Fibroblast of lung (primary cell): ENCODE results near the gene TOR4A. TPM values are rescaled to one million over a fixed set of nuclear protein-coding genes. Genes with fewer than 3 reads are reported as not detected.
A peak's percentile ranks its signal among the peaks of the same experiment; 100 is the strongest.

Source experiments
- DNase-seq, 2 donors: peaks; one replicate each; pipeline versions ENCODE4 v3.0.0 to v3.0.0-alpha.2; 2010; ENCODE audit warnings: low read depth in 2 of 2
- H2AFZ ChIP-seq: 2 replicates; pipeline ENCODE4 v1.5.1; 2012; ENCODE audit warnings: low read length, control low read depth, inconsistent platforms
- H3K27ac ChIP-seq: 2 replicates; pipeline ENCODE4 v1.5.1; 2011; ENCODE audit warnings: low read length, control low read depth; ENCODE audit not compliant: insufficient read depth
- H3K27me3 ChIP-seq: 2 replicates; pipeline ENCODE4 v1.5.1; 2011; ENCODE audit warnings: mild to moderate bottlenecking, low read length; ENCODE audit not compliant: control insufficient read depth, insufficient read depth
- H3K36me3 ChIP-seq: 2 replicates; pipeline ENCODE4 v1.5.1; 2011; ENCODE audit warnings: low read length; ENCODE audit not compliant: control insufficient read depth, insufficient read depth
- H3K4me1 ChIP-seq: 2 replicates; pipeline ENCODE4 v1.5.1; 2011; ENCODE audit warnings: low read length; ENCODE audit not compliant: control insufficient read depth, insufficient read depth; ENCODE audit errors: extremely low read depth
- H3K4me2 ChIP-seq: 2 replicates; pipeline ENCODE4 v1.5.1; 2011; ENCODE audit warnings: low read length, control low read depth; ENCODE audit not compliant: insufficient read depth; ENCODE audit errors: extremely low read depth
- H3K4me3 ChIP-seq, 4 experiments: fragments of 200-600 bp in 1 of 4; sonication (generic) in 1 of 4; replicated peaks in 1 of 4; 2 replicates each; pipeline ENCODE4 v1.5.1; 2011 to 2016; ENCODE audit warnings: low read length in 4 of 4, low read depth in 3 of 4, mild to moderate bottlenecking in 3 of 4, control low read depth in 2 of 4, inconsistent platforms in 1 of 4, mixed read lengths in 1 of 4; ENCODE audit not compliant: insufficient read depth in 1 of 4; ENCODE audit errors: control extremely low read depth in 1 of 4
- H3K79me2 ChIP-seq: 2 replicates; pipeline ENCODE4 v1.5.1; 2012; ENCODE audit warnings: mild to moderate bottlenecking, low read length, inconsistent platforms; ENCODE audit not compliant: control insufficient read depth, insufficient read depth
- H3K9ac ChIP-seq: 2 replicates; pipeline ENCODE4 v1.5.1; 2011; ENCODE audit warnings: mild to moderate bottlenecking, low read length, control low read depth; ENCODE audit not compliant: insufficient read depth
- H3K9me3 ChIP-seq: 2 replicates; pipeline ENCODE4 v1.5.1; 2012; ENCODE audit warnings: low read depth, low read length; ENCODE audit not compliant: control insufficient read depth, insufficient read depth
- H4K20me1 ChIP-seq: 2 replicates; pipeline ENCODE4 v1.5.1; 2011; ENCODE audit warnings: low read length; ENCODE audit not compliant: control insufficient read depth, insufficient read depth; ENCODE audit errors: extremely low read depth
- CTCF ChIP-seq, 2 donors: IDR thresholded peaks in 1 of 2; conservative IDR thresholded peaks in 1 of 2; 1 replicate in 1 of 2; 2 replicates in 1 of 2; pipeline ENCODE4 v1.5.1; 2011 to 2012; ENCODE audit warnings: low read length in 2 of 2, control low read depth in 1 of 2, inconsistent platforms in 1 of 2, low read depth in 1 of 2, mild to moderate bottlenecking in 1 of 2
- EZH2 ChIP-seq: IDR thresholded peaks from 2 replicates; pipeline ENCODE4 v1.5.1; 2012; ENCODE audit warnings: low read length, control low read depth, mild to moderate bottlenecking; ENCODE audit errors: missing control alignments
- polyA plus RNA-seq, 2 donors: library from polyadenylated mRNA; depleted of rRNA in 1 of 2; stranded (reverse) in 1 of 2; unstranded in 1 of 2; fragments of >200 nt; gene quantifications; 2 replicates each; pipeline ENCODE4 v1.2.1, GENCODE V29; 2011 to 2012; ENCODE audit warnings: missing spikeins in 1 of 2
- total RNA-seq: library from RNA; depleted of rRNA; stranded (reverse); fragments of >200 nt; gene quantifications from 2 replicates; pipeline ENCODE4 v1.2.1, GENCODE V29; 2014

Gene TOR4A
- total and polyA plus RNA-seq, 2 donors (not counting 1 experiment from before 2014, with no cell fraction given) = 3.3 to 22.1 TPM

- H3K9me3 ChIP-seq = no peaks in the 10 kb centered on the region
- no peak overlapping the region for H2AFZ ChIP-seq
- H3K27me3 ChIP-seq = no peaks in the 10 kb centered on the region
- H3K4me3 ChIP-seq = no peak overlapping the region
- H3K36me3 ChIP-seq = peaks cover 40% of the 10 kb centered on the region
- no peaks in the 10 kb centered on the region for H4K20me1 ChIP-seq
- H3K79me2 ChIP-seq = no peaks in the 10 kb centered on the region
- no peak for TF ChIP-seq EZH2
- TF ChIP-seq CTCF (conservative IDR thresholded peaks at IDR 0.05 in 1 of 2, IDR thresholded peaks at IDR 0.05 in 1 of 2; ENCODE audit: low read depth in 1 of 2, low read length in 2 of 2) = no peak
- H3K4me1 ChIP-seq = peaks cover 11% of the 10 kb centered on the region
- H3K9ac ChIP-seq = no peak overlapping the region
- H3K4me2 ChIP-seq = no peak overlapping the region
- peak overlapping the region; percentile 67 for H3K27ac ChIP-seq
- DNase-seq = peak in 1 of 2 donors; percentile 77
Measured at GRCh38 chr9:137269231-137269772, 8.2 kb upstream of the TOR4A start.

- no peak overlapping the region for H3K4me2 ChIP-seq
- H3K36me3 ChIP-seq = peaks cover 35% of the 10 kb centered on the region
- H3K4me1 ChIP-seq = peaks cover 11% of the 10 kb centered on the region
- H3K9me3 ChIP-seq = no peaks in the 10 kb centered on the region
- no peak for TF ChIP-seq CTCF (conservative IDR thresholded peaks at IDR 0.05 in 1 of 2, IDR thresholded peaks at IDR 0.05 in 1 of 2; ENCODE audit: low read depth in 1 of 2, low read length in 2 of 2)
- TF ChIP-seq EZH2 = no peak
- DNase-seq = no peak
- H3K27ac ChIP-seq = no peak overlapping the region
- H4K20me1 ChIP-seq = no peaks in the 10 kb centered on the region
- H3K79me2 ChIP-seq = no peaks in the 10 kb centered on the region
- H3K9ac ChIP-seq = no peak overlapping the region
- H3K4me3 ChIP-seq = no peak overlapping the region
- no peaks in the 10 kb centered on the region for H3K27me3 ChIP-seq
- H2AFZ ChIP-seq = no peak overlapping the region
Measured at GRCh38 chr9:137270929-137271695, 6.4 kb upstream of the TOR4A start.

- Histone ChIP-seq H3K36me3 (peaks cover 32% of the 10 kb centered on the region), H3K27ac (no peak overlapping the region), H3K9ac (no peak overlapping the region), H3K9me3 (no peaks in the 10 kb centered on the region), H2AFZ (no peak overlapping the region), H4K20me1 (no peaks in the 10 kb centered on the region), H3K79me2 (no peaks in the 10 kb centered on the region), H3K4me1 (peaks cover 15% of the 10 kb centered on the region), H3K4me3 (no peak overlapping the region), H3K27me3 (no peaks in the 10 kb centered on the region), H3K4me2 (no peak overlapping the region)
- no peak for DNase-seq
- TF ChIP-seq CTCF (conservative IDR thresholded peaks at IDR 0.05 in 1 of 2, IDR thresholded peaks at IDR 0.05 in 1 of 2; ENCODE audit: low read depth in 1 of 2, low read length in 2 of 2) (no peak), EZH2 (no peak)
Measured at GRCh38 chr9:137271696-137272076, 5.8 kb upstream of the TOR4A start.
